HTR-8/SVneo (cell line): ENCODE measurements around the gene PCDHGC3.

Experiments
- DNase-seq: peaks from one replicate; pipeline ENCODE4 v3.0.0; 2011; ENCODE audit warnings: low spot score, mixed read lengths; ENCODE audit not compliant: insufficient read length
- FAIRE-seq: peaks from 2 replicates; lab custom pipeline; 2011; peaks lifted over from hg19 to GRCh38; lab: Jason Lieb, UNC

PCDHGC3 gene

GRCh38 chr5:141484641-141485311, 9.0 kb downstream of the PCDHGC3 start, which contains the start of gene PCDHGC4:
Gene PCDHGC4, plus strand, starts transcription at chr5:141485030. Its CDS starts 144 bp downstream, at chr5:141485174.
- DNase-seq (no peak), FAIRE-seq (no peak)

GRCh38 chr5:141485321-141486055, 9.7 kb downstream of the PCDHGC3 start:
- no peak for DNase-seq

GRCh38 chr5:141486091-141486490, 10.3 kb downstream of the PCDHGC3 start:
- no peak for DNase-seq
- FAIRE-seq, result no peak

More at GRCh38 chr5:141485321-141486055, 9.7 kb downstream of the PCDHGC3 start:
- no peak for FAIRE-seq

- no peak for DNase-seq
- no peak for FAIRE-seq
Observed at GRCh38 chr5:141487131-141487530, 11.4 kb downstream of the PCDHGC3 start.

- DNase-seq, result no peak
- FAIRE-seq, result no peak
Observed at GRCh38 chr5:141488591-141489561, 13.1 kb downstream of the PCDHGC3 start, which contains the start of gene PCDHGC5. Gene PCDHGC5, plus strand, starts transcription at chr5:141489081. Its CDS starts 160 bp downstream, at chr5:141489241.

- FAIRE-seq, result no peak
- DNase-seq, result no peak
Observed at GRCh38 chr5:141489841-141490240, 14.1 kb downstream of the PCDHGC3 start.

- FAIRE-seq (no peak), DNase-seq (no peak)
Observed at GRCh38 chr5:141490271-141490670, 14.5 kb downstream of the PCDHGC3 start.

GRCh38 chr5:141490771-141491170, 15.0 kb downstream of the PCDHGC3 start:
- FAIRE-seq, result no peak
- no peak for DNase-seq

- FAIRE-seq (no peak), DNase-seq (no peak)
Observed at GRCh38 chr5:141491323-141492167, 15.8 kb downstream of the PCDHGC3 start.

- FAIRE-seq (no peak), DNase-seq (no peak)
Observed at GRCh38 chr5:141492168-141492885, 16.6 kb downstream of the PCDHGC3 start.

GRCh38 chr5:141493500-141494422, 18.0 kb downstream of the PCDHGC3 start:
- no peak for DNase-seq
- FAIRE-seq, result no peak

GRCh38 chr5:141494761-141495452, 19.1 kb downstream of the PCDHGC3 start:
- FAIRE-seq (no peak), DNase-seq (no peak)

GRCh38 chr5:141495453-141495811, 19.7 kb downstream of the PCDHGC3 start:
- FAIRE-seq, result no peak

GRCh38 chr5:141496038-141496437, 20.3 kb downstream of the PCDHGC3 start:
- no peak for DNase-seq

More at GRCh38 chr5:141495453-141495811, 19.7 kb downstream of the PCDHGC3 start:
- DNase-seq, result no peak

GRCh38 chr5:141501761-141502160, 26.0 kb downstream of the PCDHGC3 start:
- DNase-seq, result no peak
- FAIRE-seq, result no peak

More at GRCh38 chr5:141496038-141496437, 20.3 kb downstream of the PCDHGC3 start:
- no peak for FAIRE-seq

GRCh38 chr5:141503681-141504080, 27.9 kb downstream of the PCDHGC3 start:
- DNase-seq, result no peak
- FAIRE-seq, result no peak

GRCh38 chr5:141504216-141504615, 28.4 kb downstream of the PCDHGC3 start:
- DNase-seq, result no peak
- FAIRE-seq, result no peak
